GM19025 (cell line): ENCODE data around the gene HSFX1.

Experiments
- ATAC-seq: cut with Tn5 transposase; IDR thresholded peaks from one replicate; pipeline ENCODE4 v1.9.1; 2021; ENCODE audit warnings: mild to moderate bottlenecking, low read depth, moderate library complexity; ENCODE audit not compliant: unreplicated experiment

HSFX1 gene

DNA sequence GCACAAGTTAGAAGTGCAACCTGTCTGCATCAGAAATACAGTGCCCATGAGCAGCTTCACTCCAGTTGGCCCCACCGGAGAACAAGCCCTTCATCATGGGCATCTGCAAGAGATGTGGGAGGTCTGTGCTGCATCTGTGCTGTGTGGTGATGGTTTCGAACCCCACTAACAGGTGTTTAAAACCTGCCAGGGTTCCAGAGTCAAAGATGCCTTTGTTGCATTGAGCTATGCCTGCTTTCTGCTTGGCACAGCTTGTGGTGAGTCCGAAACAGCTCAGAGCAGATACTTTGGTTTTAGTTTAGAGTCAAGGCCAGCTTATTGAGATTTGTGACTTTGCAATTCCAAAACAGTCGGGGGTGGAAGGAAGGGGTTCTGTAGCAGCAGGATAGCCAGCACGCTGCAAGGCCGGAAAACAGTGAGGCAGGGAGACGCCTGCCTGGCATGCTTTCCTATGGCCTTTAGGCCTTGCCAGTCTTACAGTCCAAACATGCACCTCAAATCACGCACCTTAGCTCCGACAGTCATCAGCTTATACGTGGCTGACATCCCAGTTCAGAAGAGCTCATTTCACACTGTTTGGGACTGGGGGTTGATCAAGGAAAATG, 29.7 kb downstream of the HSFX1 start:
- no peak for ATAC-seq

DNA sequence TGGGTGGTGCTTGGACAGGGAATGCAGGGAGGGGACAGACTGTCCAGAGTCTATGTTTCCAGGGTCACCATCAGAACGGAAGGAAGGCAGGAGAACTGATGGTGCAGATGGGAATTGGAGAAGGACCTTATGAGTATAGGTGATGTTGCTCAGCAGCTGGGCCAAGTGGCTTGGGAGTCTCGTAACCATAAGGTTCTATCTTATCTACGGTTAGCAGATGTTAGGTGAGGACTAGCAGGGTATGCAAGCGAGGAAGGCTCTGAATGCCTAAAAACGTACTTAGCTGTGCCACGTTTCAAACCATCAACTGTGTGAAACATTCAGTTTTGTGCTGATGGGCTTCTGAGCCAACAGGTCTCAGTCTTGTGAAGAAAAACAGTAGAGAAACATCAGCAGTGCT, 30.2 kb downstream of the HSFX1 start:
- ATAC-seq = no peak

GRCh38 chrX:149807747-149808458, 34.0 kb downstream of the HSFX1 start:
- peak; percentile 80 for ATAC-seq

GRCh38 chrX:149818652-149819051, 44.8 kb downstream of the HSFX1 start:
- ATAC-seq = no peak

DNA sequence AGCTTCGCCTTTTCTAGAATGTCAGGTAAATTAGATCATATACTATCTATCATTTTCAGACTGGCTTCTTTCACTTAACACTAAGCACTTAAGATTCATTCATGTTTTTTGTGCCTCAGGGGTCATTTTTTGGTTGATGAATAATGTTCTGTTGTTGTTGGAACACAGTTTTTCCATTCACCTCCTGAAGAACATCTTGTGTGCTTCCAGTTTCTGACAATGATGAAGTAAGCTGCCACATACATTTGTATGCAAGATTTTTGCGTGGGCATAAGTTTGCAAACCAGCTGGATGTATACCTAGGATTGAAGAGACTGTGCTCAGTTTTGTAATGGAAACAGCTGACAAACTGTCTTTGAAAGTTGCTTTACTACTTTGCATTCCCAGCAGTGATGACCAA, 45.5 kb downstream of the HSFX1 start:
- no peak for ATAC-seq

GRCh38 chrX:149825424-149825823, 51.6 kb downstream of the HSFX1 start:
- no peak for ATAC-seq
